KG1 (cell line): ENCODE results near the gene CDH23.

Experiments used
- DNase-seq: peaks from one replicate; lab custom pipeline; 2025; lab: John Stamatoyannopoulos, UW

CDH23 gene

GRCh38 chr10:71369602-71370001 is 27.1 kb upstream of the CDH23 start:
- no peak for DNase-seq

DNA sequence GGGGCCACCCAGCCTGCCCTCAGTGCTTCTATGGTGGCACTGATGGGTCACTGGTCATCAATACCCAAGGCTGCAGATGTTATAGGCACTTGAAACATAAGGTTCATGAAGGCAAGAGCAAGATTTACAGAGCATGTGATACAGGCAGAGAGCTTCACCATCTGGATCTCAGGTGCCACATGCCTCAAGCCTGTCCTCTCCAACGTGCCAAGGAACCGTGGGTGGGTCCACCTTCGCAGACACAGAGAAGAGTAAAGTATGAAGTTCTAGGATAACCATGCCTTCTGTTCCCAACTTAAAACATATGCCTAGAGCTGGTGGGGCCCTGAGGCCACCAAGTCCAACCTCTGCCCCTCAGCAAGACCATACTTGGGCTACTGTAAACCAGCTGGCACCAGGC is 26.7 kb upstream of the CDH23 start:
- no peak for DNase-seq

- peak; percentile 51 for DNase-seq
Observed at GRCh38 chr10:71371750-71372166, 25.0 kb upstream of the CDH23 start.

- no peak for DNase-seq
Observed at GRCh38 chr10:71372882-71373495, 23.7 kb upstream of the CDH23 start.

GRCh38 chr10:71374481-71375233 is 22.1 kb upstream of the CDH23 start:
- DNase-seq: no peak

DNA sequence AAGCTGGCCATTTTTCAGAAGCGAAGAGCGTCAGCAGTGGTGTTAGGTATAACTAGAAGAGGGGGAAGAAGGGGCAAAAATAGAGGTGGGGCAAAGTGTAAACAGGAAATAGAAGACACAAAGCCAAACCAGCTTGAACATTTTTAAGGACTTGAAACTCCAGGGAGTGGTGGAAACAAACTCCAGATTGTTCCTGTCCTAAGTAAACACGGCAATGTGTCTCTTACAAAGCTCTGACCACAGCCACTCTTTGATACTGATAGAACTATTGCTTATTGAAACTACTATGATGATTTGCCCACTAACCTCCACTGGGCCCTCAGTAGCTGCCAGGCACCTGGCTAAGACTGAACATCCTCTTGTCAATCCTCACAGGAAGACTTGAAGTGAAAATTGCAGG is 20.8 kb upstream of the CDH23 start:
- no peak for DNase-seq

DNA sequence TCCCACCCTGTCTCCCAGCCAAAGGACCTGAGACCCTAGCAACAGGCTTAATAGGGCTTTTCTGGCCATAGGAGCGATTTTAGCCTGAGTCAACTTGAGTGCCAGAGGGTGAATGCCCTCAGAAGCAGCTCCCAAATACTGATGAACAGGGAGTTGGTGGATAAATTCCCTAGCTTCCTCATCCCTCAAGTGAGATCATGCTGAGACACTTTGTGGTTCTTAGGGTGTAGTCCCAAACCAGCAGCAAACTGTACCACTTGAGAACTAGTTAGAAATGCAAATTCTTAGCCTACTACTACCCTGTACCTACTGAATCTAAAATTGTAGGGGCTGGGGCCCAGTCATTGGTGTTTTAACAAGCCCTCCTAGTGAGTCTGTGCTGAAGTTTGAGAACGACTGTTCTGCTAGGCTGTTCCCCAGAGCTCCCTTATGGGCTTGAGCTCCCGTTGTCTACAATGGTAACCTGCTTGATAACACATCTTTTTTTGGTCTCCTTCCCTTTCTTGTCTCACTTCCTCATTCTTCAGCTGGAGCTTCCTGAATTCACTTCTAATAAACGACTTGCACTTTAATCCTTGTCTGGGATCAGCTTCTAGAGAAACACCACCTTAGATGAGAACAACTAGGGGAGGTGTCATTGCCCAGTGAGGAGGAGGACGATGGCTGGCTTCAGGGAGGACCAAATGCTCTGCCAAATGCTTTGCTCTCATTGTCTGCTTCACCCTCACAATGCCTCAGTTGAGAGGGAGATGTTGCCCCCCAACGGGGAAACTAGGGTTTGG is 18.2 kb upstream of the CDH23 start:
- DNase-seq: no peak

GRCh38 chr10:71379118-71379766 is 17.5 kb upstream of the CDH23 start:
- no peak for DNase-seq

GRCh38 chr10:71380841-71381240 is 15.9 kb upstream of the CDH23 start:
- DNase-seq: no peak

- no peak for DNase-seq
Observed at GRCh38 chr10:71381611-71382010, 15.1 kb upstream of the CDH23 start.

GRCh38 chr10:71382028-71382427 is 14.7 kb upstream of the CDH23 start:
- no peak for DNase-seq

GRCh38 chr10:71382757-71383156 is 14.0 kb upstream of the CDH23 start:
- no peak for DNase-seq

GRCh38 chr10:71383972-71384687 is 12.6 kb upstream of the CDH23 start:
- peak; percentile 67 for DNase-seq

DNA sequence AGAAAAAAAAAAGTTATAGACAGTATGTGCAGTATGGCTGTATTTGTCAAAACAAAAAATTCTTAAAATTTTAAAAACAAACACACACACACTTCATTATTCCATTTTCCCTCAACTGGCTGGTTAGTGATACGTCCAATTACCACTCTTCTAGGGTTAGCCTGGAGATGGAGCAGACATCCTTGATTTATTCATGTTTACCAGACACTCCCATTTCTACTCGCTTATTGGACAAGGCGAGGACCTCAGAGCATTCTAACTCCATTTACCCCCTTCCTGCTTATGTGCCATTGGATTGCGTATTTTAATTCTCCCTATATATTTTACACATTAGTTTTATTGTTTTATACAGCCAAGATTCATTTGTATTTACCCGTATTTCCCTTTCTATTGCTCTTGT is 8.5 kb upstream of the CDH23 start:
- no peak for DNase-seq

DNA sequence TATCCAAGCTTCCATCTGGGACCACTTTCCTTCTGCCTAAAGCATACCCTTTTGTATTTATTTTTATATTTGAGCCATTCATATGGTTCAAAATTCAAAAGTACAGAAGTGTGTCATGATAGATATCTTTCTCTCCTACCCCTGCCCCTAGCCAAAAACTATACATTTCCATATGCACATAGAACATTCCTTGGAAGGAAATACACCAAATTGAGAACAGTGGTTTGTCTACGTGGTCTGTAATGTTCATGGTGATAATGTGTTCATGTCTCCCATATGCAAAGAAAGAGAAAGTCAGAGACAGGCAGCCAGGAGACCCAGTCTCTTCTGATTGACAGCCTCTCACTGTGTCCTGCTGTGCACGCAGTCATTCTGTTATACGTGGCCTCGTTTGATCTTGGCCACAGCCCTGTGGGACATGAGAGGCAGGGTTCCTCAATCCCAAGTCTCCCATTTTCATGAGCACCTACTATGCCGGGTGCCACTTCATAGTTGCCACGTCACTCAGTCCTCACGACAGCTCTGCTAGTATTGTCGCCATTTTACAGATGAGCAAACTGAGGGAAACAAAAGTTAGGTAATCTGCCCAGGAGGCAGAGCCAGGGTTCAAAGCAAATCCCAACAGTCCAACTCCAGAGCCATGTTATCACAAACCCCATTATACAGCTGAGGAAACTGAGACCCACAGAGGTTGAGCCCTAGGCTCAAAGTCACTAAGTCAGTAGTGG is 8.0 kb upstream of the CDH23 start:
- no peak for DNase-seq

- DNase-seq: no peak
Observed at GRCh38 chr10:71389768-71390460, 6.8 kb upstream of the CDH23 start.

DNA sequence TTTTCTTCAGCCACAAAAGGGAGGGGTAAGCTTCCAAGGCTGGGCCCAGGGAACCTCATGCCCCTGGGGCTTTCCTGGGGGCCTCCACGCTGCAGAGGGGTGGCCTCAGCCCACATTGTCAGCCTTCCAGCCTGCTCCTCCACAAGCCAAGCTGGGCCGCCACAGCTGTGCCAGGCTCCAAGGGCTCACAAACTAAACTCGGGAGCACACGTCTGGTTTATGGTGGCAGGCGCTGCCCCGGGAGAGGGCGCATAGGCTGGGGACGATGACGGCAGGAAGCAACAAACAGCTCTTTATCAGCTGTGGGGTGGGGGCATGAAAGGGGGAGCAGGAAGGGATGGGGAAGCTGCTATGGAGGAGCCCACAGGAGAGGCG is 6.3 kb upstream of the CDH23 start:
- DNase-seq: no peak

DNA sequence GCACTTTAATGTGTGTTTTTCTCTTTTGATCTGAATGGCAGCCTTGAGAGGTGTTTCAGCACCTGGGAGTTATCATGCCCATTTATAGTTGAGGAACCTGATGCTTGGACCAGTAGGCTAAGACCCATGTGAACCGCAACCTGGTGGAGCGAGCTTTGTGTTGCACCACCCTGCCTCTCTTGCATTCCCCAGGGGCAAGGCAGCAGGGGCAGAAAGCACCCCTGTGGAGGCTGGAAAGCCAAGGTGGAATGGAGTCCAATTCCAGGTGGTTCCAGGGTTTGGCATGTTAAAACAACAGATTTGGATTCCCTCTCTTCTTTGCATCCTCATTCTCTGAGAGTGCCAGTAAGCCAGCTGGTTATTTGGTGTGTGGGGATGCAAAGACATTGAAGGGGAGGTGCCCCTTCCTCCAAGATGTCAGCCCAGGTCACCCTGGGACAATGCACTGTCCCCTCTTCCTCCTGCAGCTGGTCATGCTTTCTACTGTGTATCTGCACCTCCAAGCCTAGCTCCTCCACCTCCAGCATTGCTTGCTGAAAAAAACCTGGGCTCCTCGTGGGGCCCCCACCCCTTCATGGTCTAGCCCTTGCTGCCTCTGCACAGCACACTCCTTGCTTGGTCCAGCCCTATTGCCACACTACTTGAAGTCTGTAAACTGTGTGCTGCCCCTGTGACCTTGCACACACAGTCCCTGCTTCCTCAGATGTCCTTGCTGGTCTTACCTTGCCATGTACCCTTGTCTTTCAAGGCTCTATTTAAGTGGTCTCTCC is 5.6 kb upstream of the CDH23 start:
- DNase-seq: no peak

GRCh38 chr10:71391701-71392100 is 5.0 kb upstream of the CDH23 start:
- no peak for DNase-seq

DNA sequence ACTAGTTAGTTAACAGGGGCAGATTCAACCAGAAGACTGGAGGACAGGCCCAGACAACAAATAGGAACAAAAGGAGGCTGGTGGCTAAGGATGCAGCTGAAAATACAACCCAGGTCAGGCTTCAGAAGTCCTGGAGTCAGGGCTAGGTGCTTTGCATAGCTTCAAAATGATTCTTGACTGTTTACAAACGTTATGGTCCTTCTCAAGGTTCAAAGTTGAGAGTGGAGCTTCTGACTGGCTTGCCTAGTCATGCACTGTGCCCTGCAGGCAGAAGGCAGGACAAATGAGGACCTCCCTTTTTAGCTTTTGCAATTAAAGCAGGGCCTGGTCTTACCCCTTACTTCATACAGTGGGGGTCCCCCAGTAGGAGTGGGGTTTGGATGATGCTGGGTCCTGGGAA is 4.4 kb upstream of the CDH23 start:
- DNase-seq: no peak
